Measurements from ENCODE around the gene CACNA2D2. TPM values are rescaled to one million over a fixed set of nuclear protein-coding genes. Genes with fewer than 3 reads are reported as not detected.

The CACNA2D2 gene
- total RNA-seq, 4 donors from 2014 or later, result 0.19 to 3.6 (median 0.94) TPM

DNA sequence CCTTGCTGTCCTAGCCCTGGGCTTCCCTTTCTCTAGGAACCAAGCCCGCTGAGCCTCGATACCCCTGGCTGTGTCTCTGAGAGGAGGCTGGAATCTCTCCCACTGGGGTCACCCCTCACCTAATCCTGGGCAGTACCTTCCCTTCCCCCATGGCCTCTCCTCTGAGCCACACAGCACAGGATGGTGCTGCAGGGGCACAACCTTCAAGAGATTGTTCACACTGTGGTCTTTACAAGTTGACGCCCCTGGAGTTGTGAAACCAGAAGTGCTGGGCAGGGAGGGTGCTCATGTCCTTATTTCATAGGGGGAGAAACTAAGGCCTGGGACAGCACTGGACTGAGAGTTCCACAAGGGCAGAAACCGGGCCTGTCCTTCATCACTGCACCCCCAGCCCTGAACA lies 73.2 kb downstream of the CACNA2D2 start:
- DNase-seq (ENCODE audit: low spot score) (no peak), ATAC-seq (ENCODE audit: low FRiP score) (no peak)
- TF ChIP-seq, protein P1, sequence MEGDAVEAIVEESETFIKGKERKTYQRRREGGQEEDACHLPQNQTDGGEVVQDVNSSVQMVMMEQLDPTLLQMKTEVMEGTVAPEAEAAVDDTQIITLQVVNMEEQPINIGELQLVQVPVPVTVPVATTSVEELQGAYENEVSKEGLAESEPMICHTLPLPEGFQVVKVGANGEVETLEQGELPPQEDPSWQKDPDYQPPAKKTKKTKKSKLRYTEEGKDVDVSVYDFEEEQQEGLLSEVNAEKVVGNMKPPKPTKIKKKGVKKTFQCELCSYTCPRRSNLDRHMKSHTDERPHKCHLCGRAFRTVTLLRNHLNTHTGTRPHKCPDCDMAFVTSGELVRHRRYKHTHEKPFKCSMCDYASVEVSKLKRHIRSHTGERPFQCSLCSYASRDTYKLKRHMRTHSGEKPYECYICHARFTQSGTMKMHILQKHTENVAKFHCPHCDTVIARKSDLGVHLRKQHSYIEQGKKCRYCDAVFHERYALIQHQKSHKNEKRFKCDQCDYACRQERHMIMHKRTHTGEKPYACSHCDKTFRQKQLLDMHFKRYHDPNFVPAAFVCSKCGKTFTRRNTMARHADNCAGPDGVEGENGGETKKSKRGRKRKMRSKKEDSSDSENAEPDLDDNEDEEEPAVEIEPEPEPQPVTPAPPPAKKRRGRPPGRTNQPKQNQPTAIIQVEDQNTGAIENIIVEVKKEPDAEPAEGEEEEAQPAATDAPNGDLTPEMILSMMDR (IDR thresholded peaks at IDR 0.05), result no peak

DNA sequence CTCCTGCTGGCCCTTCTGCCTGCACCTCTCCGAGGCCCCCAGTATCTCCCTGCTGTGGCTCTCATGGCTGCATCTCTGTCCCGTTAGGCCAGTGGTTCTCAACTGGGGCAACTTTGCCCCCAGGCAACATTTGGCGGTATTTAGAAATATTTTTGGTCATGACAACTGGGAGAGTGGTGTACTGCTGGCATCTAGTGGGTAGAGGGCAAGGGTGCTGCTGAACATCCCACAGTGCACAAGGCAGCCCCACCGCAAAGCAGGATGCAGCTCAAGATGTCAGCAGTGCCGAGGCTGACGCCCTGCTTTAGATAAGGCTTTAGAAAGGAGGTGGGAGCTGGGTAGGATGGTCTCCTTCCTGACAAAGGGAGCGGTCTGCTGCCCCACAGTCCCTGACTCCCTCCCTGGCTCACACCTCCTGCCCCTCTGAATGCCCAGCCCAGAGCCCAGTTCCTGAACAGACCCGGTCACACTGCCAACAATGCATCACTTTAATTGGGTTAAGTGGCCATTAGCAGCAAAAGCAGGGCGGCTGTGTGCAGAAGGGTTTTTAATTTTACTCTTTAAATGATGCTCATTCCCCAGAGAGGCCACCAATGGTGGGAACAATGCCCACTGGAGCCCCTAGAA lies 75.3 kb downstream of the CACNA2D2 start:
- DNase-seq (ENCODE audit: low spot score) (no peak), ATAC-seq (ENCODE audit: low FRiP score) (no peak)
- TF ChIP-seq, protein P1 (IDR thresholded peaks at IDR 0.05), result no peak

DNA sequence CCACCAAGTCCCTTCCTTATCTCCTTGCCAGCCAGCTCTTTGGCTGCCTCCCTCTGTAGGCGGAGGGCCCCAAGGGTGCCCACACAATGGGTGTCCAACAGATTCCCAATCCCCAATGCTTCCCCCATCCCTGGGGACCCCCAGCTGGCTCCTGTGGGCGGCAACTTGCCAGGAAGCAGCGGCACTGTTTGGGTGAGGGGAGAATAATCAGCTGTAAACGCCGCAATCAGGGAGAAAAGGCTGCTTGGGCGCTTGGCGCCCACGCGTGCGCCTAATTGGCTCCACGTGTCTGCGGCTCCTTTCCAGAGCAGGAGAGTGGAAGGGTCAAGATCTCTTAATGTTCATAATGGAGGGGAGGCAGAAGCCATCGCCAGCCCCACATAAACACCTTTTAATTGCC lies 76.2 kb downstream of the CACNA2D2 start:
- no peak for ATAC-seq (ENCODE audit: low FRiP score)
- TF ChIP-seq, protein P1 (IDR thresholded peaks at IDR 0.05), result no peak
- DNase-seq (ENCODE audit: low spot score), result no peak

DNA sequence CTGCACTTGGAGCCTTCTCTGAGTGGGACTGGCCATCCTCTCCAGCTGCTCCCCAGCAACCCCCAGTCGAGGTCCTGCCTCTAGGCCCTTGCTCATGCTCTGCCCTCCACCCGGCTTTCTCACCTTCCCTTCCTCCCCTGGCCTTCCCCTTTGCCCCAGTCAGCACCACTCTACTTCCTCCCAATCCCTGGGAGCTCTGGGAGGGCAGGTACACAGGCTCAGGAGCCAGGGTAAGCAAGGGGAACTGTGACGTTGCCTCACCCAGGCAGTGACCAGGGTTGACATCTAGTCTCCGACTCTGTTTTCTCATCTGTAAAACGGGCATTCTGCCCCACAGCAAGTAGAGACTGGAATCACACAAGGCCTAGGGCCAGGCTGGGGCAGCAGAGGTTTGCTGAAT lies 77.5 kb downstream of the CACNA2D2 start:
- TF ChIP-seq, protein P1 (IDR thresholded peaks at IDR 0.05), result no peak
- ATAC-seq (ENCODE audit: low FRiP score), result no peak
- DNase-seq (ENCODE audit: low spot score), result no peak

DNA sequence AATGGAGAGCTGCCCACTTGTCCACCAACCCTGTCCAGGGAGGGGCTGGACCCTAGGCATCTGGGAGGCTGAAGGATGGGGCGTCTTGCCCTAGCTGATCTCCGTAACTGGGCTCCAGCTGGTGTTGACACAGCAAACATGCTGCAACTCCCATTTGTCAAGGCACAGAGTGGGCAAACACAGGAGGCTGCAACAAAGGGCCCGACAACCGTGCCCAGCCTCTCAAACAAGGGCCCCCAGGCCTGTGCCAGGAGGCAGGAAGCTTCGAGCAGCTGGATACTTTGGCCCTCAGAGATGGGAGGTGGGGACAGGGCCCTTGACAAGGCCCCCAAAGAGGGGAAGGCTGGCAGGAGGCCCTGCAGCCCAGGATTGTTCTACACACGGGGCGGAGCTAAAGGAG lies 79.9 kb downstream of the CACNA2D2 start:
- ATAC-seq (ENCODE audit: low FRiP score) (no peak), DNase-seq (ENCODE audit: low spot score) (no peak)

DNA sequence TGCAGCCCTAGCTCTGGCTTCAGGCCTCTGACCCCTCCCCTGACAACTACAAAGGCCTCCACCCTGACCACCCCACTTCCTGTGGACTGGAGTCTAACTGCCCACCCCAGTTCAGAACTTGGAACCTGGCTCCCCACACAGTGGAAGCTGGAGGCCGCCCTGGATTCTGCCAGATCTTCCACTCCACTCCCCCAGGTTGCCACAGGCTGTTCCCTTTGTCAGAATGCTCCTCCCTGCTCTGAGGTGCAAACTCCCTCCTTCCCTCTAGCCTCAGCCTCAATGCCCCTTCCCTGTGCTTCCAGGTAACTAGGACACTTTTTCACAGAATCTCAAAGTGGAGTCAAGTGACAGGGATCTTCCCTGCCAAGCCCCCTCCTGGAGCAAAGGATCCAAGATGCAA lies 81.3 kb downstream of the CACNA2D2 start:
- no peak for DNase-seq (ENCODE audit: low spot score)
- no peak for ATAC-seq (ENCODE audit: low FRiP score)

More for the DNA sequence above, 79.9 kb downstream of the CACNA2D2 start:
- TF ChIP-seq, protein P1 (IDR thresholded peaks at IDR 0.05), result no peak

More for the DNA sequence above, 81.3 kb downstream of the CACNA2D2 start:
- TF ChIP-seq, protein P1 (IDR thresholded peaks at IDR 0.05), result no peak
